CD4-positive, alpha-beta T cell (primary cell): ENCODE data around the gene GPS2. TPM values are rescaled to one million over a fixed set of nuclear protein-coding genes. Genes with fewer than 3 reads are reported as not detected.
A peak's percentile ranks its signal among the peaks of the same experiment; 100 is the strongest.

Source experiments
- ATAC-seq: fragments of 200-7000 bp; cut with Tn5 transposase; one replicate; pipeline ENCODE4 v1.10.0; 2022; ENCODE audit warnings: mild to moderate bottlenecking; ENCODE audit not compliant: poor library complexity
- CTCF ChIA-PET: fragments of 350-600 bp; sonication (Branson Sonifier 250); formaldehyde crosslinking; loops from one replicate; lab custom pipeline; 2021; ENCODE audit warnings: antibody characterized with exemption, inconsistent platforms; lab: Charles Lee
- POLR2A ChIA-PET: fragments of 350-600 bp; sonication (Branson Sonifier 250); formaldehyde crosslinking; loops from one replicate; lab custom pipeline; 2021; ENCODE audit warnings: antibody characterized with exemption, inconsistent platforms; lab: Charles Lee
- DNase-seq, 14 experiments: peaks; one replicate each; pipeline ENCODE4 v3.0.0-alpha.2; 2013 to 2020; ENCODE audit warnings: mixed read lengths in 2 of 14
- H3K27ac ChIP-seq, 2 donors: one replicate each; pipeline versions ENCODE4 v1.5.1 to v1.7.0; 2013; ENCODE audit warnings: low read length in 2 of 2, low read depth in 1 of 2, mild to moderate bottlenecking in 1 of 2
- H3K27me3 ChIP-seq, 2 experiments: 1 replicate in 1 of 2; 2 replicates in 1 of 2; pipeline versions ENCODE4 v1.6.1 to v1.7.0; 2013; ENCODE audit warnings: low read length in 2 of 2, control low read depth in 1 of 2, mild to moderate bottlenecking in 1 of 2, moderate library complexity in 1 of 2; ENCODE audit not compliant: insufficient read depth in 2 of 2, control insufficient read depth in 1 of 2
- H3K36me3 ChIP-seq: one replicate; pipeline ENCODE4 v1.6.1; 2013; ENCODE audit warnings: low read length, control low read depth; ENCODE audit not compliant: insufficient read depth
- H3K4me1 ChIP-seq: one replicate; pipeline ENCODE4 v1.6.1; 2013; ENCODE audit warnings: low read length, control low read depth; ENCODE audit not compliant: insufficient read depth
- H3K4me3 ChIP-seq: one replicate; pipeline ENCODE4 v1.5.1; 2013; ENCODE audit warnings: mild to moderate bottlenecking, low read length, moderate library complexity
- H3K9me3 ChIP-seq, 2 experiments: 1 replicate in 1 of 2; 2 replicates in 1 of 2; pipeline versions ENCODE4 v1.6.1 to v1.7.0; 2013; ENCODE audit warnings: low read length in 2 of 2, mild to moderate bottlenecking in 2 of 2, control low read depth in 1 of 2, moderate library complexity in 1 of 2; ENCODE audit not compliant: control insufficient read depth in 1 of 2, insufficient read depth in 1 of 2
- H3K27ac Mint-ChIP-seq: one replicate; pipeline ENCODE4 v1.8.0; 2020; ENCODE audit warnings: mixed read lengths
- H3K27me3 Mint-ChIP-seq: one replicate; pipeline ENCODE4 v1.8.0; 2021; ENCODE audit warnings: mixed read lengths
- H3K36me3 Mint-ChIP-seq: one replicate; pipeline ENCODE4 v1.8.0; 2021; ENCODE audit warnings: low read depth, mixed read lengths
- H3K4me1 Mint-ChIP-seq: one replicate; pipeline ENCODE4 v1.8.0; 2021; ENCODE audit warnings: low read depth, mixed read lengths
- H3K4me3 Mint-ChIP-seq: one replicate; pipeline ENCODE4 v1.8.0; 2020; ENCODE audit warnings: mild to moderate bottlenecking, mixed read lengths
- H3K9me3 Mint-ChIP-seq: one replicate; pipeline ENCODE4 v1.8.0; 2020; ENCODE audit warnings: mixed read lengths
- intact Hi-C, 2 experiments: fragments of 100-400 bp; cut with DNase I in 1 of 2; cut with micrococcal nuclease in 1 of 2; formaldehyde crosslinking; loops; one replicate each; pipeline versions ENCODE4 v1.15.1 to v1.9.0; 2023 to 2025; cut with DNase I, micrococcal nuclease
- total RNA-seq, 174 experiments: library from RNA in 2 of 174; stranded (reverse) in 2 of 174; gene quantifications; one replicate each; pipeline ENCODE4 v1.2.3 and lab custom pipeline; 2021 to 2026
- TF ChIP-seq, protein P1 (sequence below): fragments of 200-600 bp; IDR thresholded peaks from one replicate; pipeline ENCODE4 v1.8.0; 2022; ENCODE audit warnings: antibody characterized with exemption, mild to moderate bottlenecking

Gene GPS2
- total RNA-seq, 2 experiments from 2014 or later, result 122 to 140 TPM

DNA sequence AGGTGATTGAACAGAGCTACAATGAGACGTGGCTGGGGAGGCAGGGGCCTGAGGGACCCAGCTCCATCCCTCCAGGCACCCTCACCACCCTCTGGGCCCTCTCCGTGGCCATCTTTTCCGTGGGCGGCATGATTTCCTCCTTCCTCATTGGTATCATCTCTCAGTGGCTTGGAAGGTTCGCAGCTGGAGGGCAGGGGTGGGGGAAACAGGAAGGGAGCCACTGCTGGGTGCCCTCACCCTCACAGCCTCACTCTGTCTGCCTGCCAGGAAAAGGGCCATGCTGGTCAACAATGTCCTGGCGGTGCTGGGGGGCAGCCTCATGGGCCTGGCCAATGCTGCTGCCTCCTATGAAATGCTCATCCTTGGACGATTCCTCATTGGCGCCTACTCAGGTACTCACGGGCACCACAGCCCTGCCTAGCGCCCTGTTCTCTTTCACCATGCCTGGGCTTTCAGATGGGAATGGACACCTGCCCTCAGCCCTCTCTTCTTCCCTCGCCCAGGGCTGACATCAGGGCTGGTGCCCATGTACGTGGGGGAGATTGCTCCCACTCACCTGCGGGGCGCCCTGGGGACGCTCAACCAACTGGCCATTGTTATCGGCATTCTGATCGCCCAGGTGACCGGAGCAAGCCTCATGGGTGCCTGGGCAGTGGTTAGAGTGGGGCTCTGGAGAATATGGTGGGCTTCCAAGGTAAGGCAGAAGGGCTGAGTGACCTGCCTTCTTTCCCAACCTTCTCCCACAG, 31.5 kb downstream of the GPS2 start:
- peaks cover 0 to 9% of the 10 kb centered on the region in 2 experiments for H3K9me3 ChIP-seq
- H3K27me3 ChIP-seq, result peaks cover 38 to 47% of the 10 kb centered on the region in 2 experiments
- intact Hi-C loops, result loop anchor here in 1 of 2 experiments (5.0 kb wide), 1 partner anchor 236 kb away; no protein-coding TSS in a partner anchor
- Mint-ChIP-seq H3K36me3 (no peaks in the 10 kb centered on the region), H3K4me1 (peaks cover 26% of the 10 kb centered on the region), H3K27me3 (peaks cover 51% of the 10 kb centered on the region), H3K9me3 (no peaks in the 10 kb centered on the region), H3K27ac (no peak overlapping the region), H3K4me3 (no peak overlapping the region)
- peaks cover 28% of the 10 kb centered on the region for H3K4me1 ChIP-seq
- POLR2A ChIA-PET, result interaction anchor here (1.3 to 1.8 kb wide), 2 partner anchors 10 to 53 kb away, joined by 3 to 6 read pairs; partner anchors contain the start of gene ACAP1
- CTCF ChIA-PET, result interaction anchor here (1.8 kb wide), 1 partner anchor 13 kb away, joined by 13 read pairs; no protein-coding TSS in a partner anchor
- H3K27ac ChIP-seq, result no peak overlapping the region
- H3K36me3 ChIP-seq, result no peaks in the 10 kb centered on the region
- no peak overlapping the region for H3K4me3 ChIP-seq
- DNase-seq (no peak), ATAC-seq (no peak)
- TF ChIP-seq, protein P1, sequence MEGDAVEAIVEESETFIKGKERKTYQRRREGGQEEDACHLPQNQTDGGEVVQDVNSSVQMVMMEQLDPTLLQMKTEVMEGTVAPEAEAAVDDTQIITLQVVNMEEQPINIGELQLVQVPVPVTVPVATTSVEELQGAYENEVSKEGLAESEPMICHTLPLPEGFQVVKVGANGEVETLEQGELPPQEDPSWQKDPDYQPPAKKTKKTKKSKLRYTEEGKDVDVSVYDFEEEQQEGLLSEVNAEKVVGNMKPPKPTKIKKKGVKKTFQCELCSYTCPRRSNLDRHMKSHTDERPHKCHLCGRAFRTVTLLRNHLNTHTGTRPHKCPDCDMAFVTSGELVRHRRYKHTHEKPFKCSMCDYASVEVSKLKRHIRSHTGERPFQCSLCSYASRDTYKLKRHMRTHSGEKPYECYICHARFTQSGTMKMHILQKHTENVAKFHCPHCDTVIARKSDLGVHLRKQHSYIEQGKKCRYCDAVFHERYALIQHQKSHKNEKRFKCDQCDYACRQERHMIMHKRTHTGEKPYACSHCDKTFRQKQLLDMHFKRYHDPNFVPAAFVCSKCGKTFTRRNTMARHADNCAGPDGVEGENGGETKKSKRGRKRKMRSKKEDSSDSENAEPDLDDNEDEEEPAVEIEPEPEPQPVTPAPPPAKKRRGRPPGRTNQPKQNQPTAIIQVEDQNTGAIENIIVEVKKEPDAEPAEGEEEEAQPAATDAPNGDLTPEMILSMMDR, result no peak

DNA sequence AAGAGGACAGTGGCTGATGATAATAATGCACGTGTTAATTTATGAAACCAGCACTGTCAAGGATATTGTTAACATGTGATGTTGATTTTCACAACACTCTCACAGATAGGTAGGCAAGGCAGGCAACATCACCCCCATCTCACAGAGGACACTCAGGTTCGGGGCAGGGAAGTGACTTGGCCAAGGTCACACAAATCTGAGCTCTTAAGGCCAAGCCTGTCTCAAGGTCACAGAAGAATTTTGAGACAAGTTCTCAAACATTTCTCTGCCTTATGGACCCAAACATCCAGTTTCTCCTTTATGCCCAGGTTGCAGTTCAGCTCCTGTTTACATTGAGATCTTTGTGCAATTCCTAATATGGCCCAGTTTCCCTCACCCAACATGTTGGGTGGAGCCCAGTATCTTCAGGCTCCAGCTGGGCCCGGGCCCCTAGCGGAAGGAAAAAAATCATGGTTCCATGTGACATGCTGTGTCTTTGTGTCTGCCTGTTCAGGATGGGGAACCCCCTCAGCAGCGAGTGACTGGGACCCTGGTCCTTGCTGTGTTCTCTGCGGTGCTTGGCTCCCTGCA, 32.3 kb downstream of the GPS2 start:
- no peaks in the 10 kb centered on the region for H3K9me3 Mint-ChIP-seq
- Histone ChIP-seq H3K36me3 (no peaks in the 10 kb centered on the region), H3K4me1 (peaks cover 28% of the 10 kb centered on the region), H3K27me3 (peaks cover 38 to 47% of the 10 kb centered on the region in 2 experiments), H3K4me3 (no peak overlapping the region), H3K9me3 (peaks cover 0 to 9% of the 10 kb centered on the region in 2 experiments), H3K27ac (no peak overlapping the region)
- peaks cover 43% of the 10 kb centered on the region for H3K27me3 Mint-ChIP-seq
- no peak overlapping the region for H3K27ac Mint-ChIP-seq
- peaks cover 26% of the 10 kb centered on the region for H3K4me1 Mint-ChIP-seq
- peak overlapping the region; percentile 65 for H3K4me3 Mint-ChIP-seq
- ChIA-PET CTCF (interaction anchor here (0.8 to 1.8 kb wide), 2 partner anchors 13 to 73 kb away, joined by 3 to 13 read pairs; no protein-coding TSS in a partner anchor), POLR2A (interaction anchor here (0.6 to 2.0 kb wide), 5 partner anchors 11 to 54 kb away, joined by 3 to 9 read pairs (median 3); partner anchors contain the start of gene ACAP1)
- ATAC-seq (no peak), DNase-seq (no peak)
- intact Hi-C loops, result loop anchor here in 1 of 2 experiments (5.0 kb wide), 1 partner anchor 236 kb away; no protein-coding TSS in a partner anchor
- TF ChIP-seq, protein P1, result no peak
- H3K36me3 Mint-ChIP-seq, result no peaks in the 10 kb centered on the region

DNA sequence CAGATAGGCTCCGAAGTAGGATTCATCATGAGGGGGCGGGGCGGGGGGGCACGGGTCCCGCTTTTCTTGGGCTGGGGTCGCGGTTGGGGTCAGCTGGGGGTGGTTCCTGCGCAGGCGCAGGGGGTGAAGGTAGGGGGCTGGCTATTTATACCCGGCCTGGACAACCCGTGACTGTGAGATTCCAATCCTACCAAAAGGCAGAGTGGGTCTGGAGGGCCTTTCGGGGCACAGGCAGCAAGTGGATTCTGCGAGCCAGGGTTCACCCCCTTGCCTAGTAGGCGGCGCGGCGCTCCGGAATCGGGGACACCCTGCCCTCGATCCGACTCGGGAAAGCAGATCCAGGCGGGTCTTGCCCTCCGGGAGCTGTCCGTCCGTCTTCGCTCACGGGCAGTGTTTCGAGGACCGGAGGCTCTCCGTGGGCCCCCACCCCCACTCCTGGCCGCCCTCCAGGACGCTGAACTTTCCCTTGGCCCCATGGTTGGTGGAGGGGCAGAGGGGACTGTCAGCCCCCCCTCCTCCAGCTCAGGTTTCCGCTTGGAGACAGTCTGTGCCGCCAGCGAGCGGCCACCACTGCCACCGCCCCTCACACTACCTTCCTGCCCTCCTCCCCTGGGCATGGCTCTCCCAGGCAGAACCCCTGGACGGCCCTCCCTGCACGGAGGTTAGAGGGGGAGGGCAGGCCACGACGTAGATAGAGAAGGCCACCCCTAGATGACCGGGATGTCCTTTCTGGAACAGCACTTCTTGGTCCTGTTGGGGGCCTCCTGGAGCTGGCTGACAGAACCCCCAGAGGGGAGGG, 33.0 kb downstream of the GPS2 start:
- Mint-ChIP-seq H3K27me3 (peaks cover 40% of the 10 kb centered on the region), H3K9me3 (no peaks in the 10 kb centered on the region), H3K36me3 (no peaks in the 10 kb centered on the region), H3K4me3 (peak overlapping the region; percentile 68), H3K4me1 (peaks cover 26% of the 10 kb centered on the region), H3K27ac (no peak overlapping the region)
- DNase-seq (peak in 3 of 14 experiments; percentile 15 to 42 (median 31)), ATAC-seq (no peak)
- intact Hi-C loops, result loop anchor here (2.0 to 5.0 kb wide), 3 partner anchors 155 to 307 kb away; no protein-coding TSS in a partner anchor
- H3K4me3 ChIP-seq, result peak overlapping the region; percentile 53
- POLR2A ChIA-PET, result interaction anchor here (0.6 to 2.0 kb wide), 8 partner anchors 14 to 197 kb away, joined by 3 to 9 read pairs (median 4); partner anchors contain the start of gene ACAP1
- H3K36me3 ChIP-seq, result no peaks in the 10 kb centered on the region
- H3K4me1 ChIP-seq, result peaks cover 28% of the 10 kb centered on the region
- CTCF ChIA-PET, result interaction anchor here (0.8 to 1.8 kb wide), 2 partner anchors 14 to 74 kb away, joined by 3 to 13 read pairs; no protein-coding TSS in a partner anchor
- peaks cover 33 to 47% of the 10 kb centered on the region in 2 experiments for H3K27me3 ChIP-seq
- no peak overlapping the region for H3K27ac ChIP-seq
- TF ChIP-seq, protein P1, result no peak
- H3K9me3 ChIP-seq, result peaks cover 0 to 9% of the 10 kb centered on the region in 2 experiments
